IMR-90 (cell line): Measurements from ENCODE around the gene APOBEC3F. TPM values are rescaled to one million over a fixed set of nuclear protein-coding genes. Genes with fewer than 3 reads are reported as not detected.
"Not testable (repeated sequence)": the region's sequence is repeated elsewhere in the genome, so short reads cannot be mapped to it uniquely, and the experiment has no call there.

ENCODE experiments used
- ATAC-seq: fragments of 200-7000 bp; cut with Tn5 transposase; 2 replicates; pipeline ENCODE4 v1.9.1; 2020; ENCODE audit warnings: low read depth, mild to moderate bottlenecking, moderate library complexity
- BruUV-seq: library from RNA; stranded (reverse); fragments of 400-500 nt; replicated peaks from 2 replicates; lab custom pipeline; 2021; lab: Mats Ljungman, UMichigan
- CTCF ChIA-PET: fragments of 300-600 bp; formaldehyde crosslinking; extraction: SDS; loops from one replicate; lab custom pipeline; 2021; ENCODE audit warnings: antibody characterized with exemption; lab: Yijun Ruan, JAX
- POLR2A ChIA-PET: fragments of 300-600 bp; sonication (Branson Sonifier 250); formaldehyde crosslinking; loops from one replicate; lab custom pipeline; 2022; ENCODE audit warnings: antibody characterized with exemption; ENCODE audit not compliant: unreplicated experiment; lab: Charles Lee
- DNase-seq: peaks from one replicate; pipeline ENCODE4 v3.0.0; 2013
- H2AFZ ChIP-seq: replicated peaks from 2 replicates; pipeline ENCODE3; 2013; ENCODE audit warnings: low read length, mild to moderate bottlenecking; ENCODE audit not compliant: poor library complexity
- H2AK5ac ChIP-seq: 2 replicates; pipeline ENCODE4 v1.6.1; 2013; ENCODE audit warnings: low read depth, low read length, inconsistent platforms
- H2AK9ac ChIP-seq: replicated peaks from 2 replicates; pipeline ENCODE3; 2013; ENCODE audit warnings: mild to moderate bottlenecking, low read depth, low read length, moderate library complexity; ENCODE audit not compliant: poor library complexity
- H2BK120ac ChIP-seq: 2 replicates; pipeline ENCODE4 v1.6.1; 2013; ENCODE audit warnings: low read depth, low read length, inconsistent platforms
- H2BK15ac ChIP-seq: 3 replicates; pipeline ENCODE4 v1.6.1; 2013; ENCODE audit warnings: low read depth, low read length, inconsistent platforms
- H2BK20ac ChIP-seq: 2 replicates; pipeline ENCODE4 v1.6.1; 2013; ENCODE audit warnings: low read depth, mild to moderate bottlenecking, inconsistent platforms, low read length, moderate library complexity
- H2BK5ac ChIP-seq: 2 replicates; pipeline ENCODE4 v1.6.1; 2013; ENCODE audit warnings: mild to moderate bottlenecking, low read depth, low read length, inconsistent platforms; ENCODE audit not compliant: poor library complexity, severe bottlenecking
- H3K14ac ChIP-seq: replicated peaks from 2 replicates; pipeline ENCODE4 v1.6.1; 2013; ENCODE audit warnings: low read depth, low read length, inconsistent platforms
- H3K18ac ChIP-seq: 2 replicates; pipeline ENCODE4 v1.6.1; 2013; ENCODE audit warnings: low read depth, low read length, control low read depth
- H3K23ac ChIP-seq: 2 replicates; pipeline ENCODE4 v1.6.1; 2013; ENCODE audit warnings: low read depth, low read length, inconsistent platforms
- H3K27ac ChIP-seq: 2 replicates; pipeline ENCODE4 v1.5.1; 2013; ENCODE audit warnings: mild to moderate bottlenecking, control low read depth, low read length; ENCODE audit not compliant: insufficient read depth
- H3K27me3 ChIP-seq: 2 replicates; pipeline ENCODE4 v1.6.1; 2013; ENCODE audit warnings: low read length; ENCODE audit not compliant: control insufficient read depth, insufficient read depth
- H3K36me3 ChIP-seq: 2 replicates; pipeline ENCODE4 v1.6.1; 2013; ENCODE audit warnings: low read length, mixed read lengths; ENCODE audit not compliant: control insufficient read depth, insufficient read depth
- H3K4ac ChIP-seq: 2 replicates; pipeline ENCODE4 v1.6.1; 2013; ENCODE audit warnings: low read depth, low read length, inconsistent platforms
- H3K4me1 ChIP-seq: 2 replicates; pipeline ENCODE4 v1.6.1; 2013; ENCODE audit warnings: low read length, mixed read lengths; ENCODE audit not compliant: control insufficient read depth, insufficient read depth
- H3K4me2 ChIP-seq: 2 replicates; pipeline ENCODE4 v1.6.1; 2013; ENCODE audit warnings: low read depth, mild to moderate bottlenecking, control low read depth, low read length, moderate library complexity
- H3K4me3 ChIP-seq: 2 replicates; pipeline ENCODE4 v1.5.1; 2013; ENCODE audit warnings: low read depth, mild to moderate bottlenecking, control low read depth, low read length, moderate library complexity; ENCODE audit not compliant: insufficient read depth
- H3K56ac ChIP-seq: 2 replicates; pipeline ENCODE4 v1.6.1; 2013; ENCODE audit warnings: low read length, inconsistent platforms; ENCODE audit not compliant: insufficient read depth; ENCODE audit errors: extremely low read depth
- H3K79me1 ChIP-seq, 2 experiments: 2 replicates each; pipeline ENCODE4 v1.6.1; 2013; ENCODE audit warnings: low read length in 2 of 2, inconsistent platforms in 1 of 2, low read depth in 1 of 2
- H3K9ac ChIP-seq: 2 replicates; pipeline ENCODE4 v1.6.1; 2013; ENCODE audit warnings: low read depth, low read length, control low read depth
- H3K9me1 ChIP-seq: 2 replicates; pipeline ENCODE4 v1.6.1; 2013; ENCODE audit warnings: low read length, inconsistent platforms; ENCODE audit not compliant: insufficient read depth
- H3K9me3 ChIP-seq: 2 replicates; pipeline ENCODE4 v1.6.1; 2013; ENCODE audit warnings: low read length; ENCODE audit not compliant: control insufficient read depth, insufficient read depth
- H4K20me1 ChIP-seq: 2 replicates; pipeline ENCODE4 v1.6.1; 2013; ENCODE audit warnings: low read length, inconsistent platforms; ENCODE audit not compliant: insufficient read depth
- H4K5ac ChIP-seq: 2 replicates; pipeline ENCODE4 v1.6.1; 2013; ENCODE audit warnings: mild to moderate bottlenecking, low read depth, low read length, control low read depth
- H4K8ac ChIP-seq, 2 experiments: 2 replicates each; pipeline ENCODE4 v1.6.1; 2013; ENCODE audit warnings: low read depth in 2 of 2, low read length in 2 of 2, control low read depth in 1 of 2, inconsistent platforms in 1 of 2
- H4K91ac ChIP-seq: 2 replicates; pipeline ENCODE4 v1.6.1; 2013; ENCODE audit warnings: low read depth, low read length, inconsistent platforms; ENCODE audit not compliant: insufficient read depth
- WGBS, 2 experiments: methylation state at CpG; one replicate each; pipeline versions ENCODE4 v1.1.5 to v1.1.7; 2013; ENCODE audit warnings: missing lambda C conversion rate in 2 of 2; ENCODE audit not compliant: insufficient read length in 1 of 2; ENCODE audit errors: extremely low coverage in 2 of 2; 5-methylcytosine and 5-hydroxymethylcytosine counted together
- dilution Hi-C: fragments of 300-500 bp; cut with HindIII; formaldehyde crosslinking; loops from one replicate; pipeline ENCODE4 v1.14.3; 2018; ENCODE audit warnings: low sequenced_read_pairs; ENCODE audit not compliant: unreplicated experiment
- in situ Hi-C: fragments of 300-500 bp; cut with MboI; formaldehyde crosslinking; loops from 3 replicates; pipeline ENCODE4 v1.14.3; 2019; ENCODE audit warnings: low sequenced_read_pairs, inconsistent platforms, mixed read lengths
- intact Hi-C: fragments of 100-400 bp; cut with micrococcal nuclease; formaldehyde crosslinking; loops from 2 replicates; pipeline ENCODE4 v1.10.0; 2022
- polyA plus RNA-seq, 3 experiments: library from polyadenylated mRNA; depleted of rRNA; stranded (reverse); fragments of >200 nt; gene quantifications; 2 replicates each; pipeline ENCODE4 v1.2.3, GENCODE V29; 2012; ENCODE audit warnings: low replicate concordance in 1 of 3
- total RNA-seq: library from RNA; depleted of rRNA; stranded (reverse); fragments of >200 nt; gene quantifications from 2 replicates; pipeline ENCODE4 v1.2.3, GENCODE V29; 2012

APOBEC3F gene
- total and polyA plus RNA-seq, 2 of the 4 experiments (the other 2 are of a cell fraction), result 3.4 to 8.3 TPM

DNA sequence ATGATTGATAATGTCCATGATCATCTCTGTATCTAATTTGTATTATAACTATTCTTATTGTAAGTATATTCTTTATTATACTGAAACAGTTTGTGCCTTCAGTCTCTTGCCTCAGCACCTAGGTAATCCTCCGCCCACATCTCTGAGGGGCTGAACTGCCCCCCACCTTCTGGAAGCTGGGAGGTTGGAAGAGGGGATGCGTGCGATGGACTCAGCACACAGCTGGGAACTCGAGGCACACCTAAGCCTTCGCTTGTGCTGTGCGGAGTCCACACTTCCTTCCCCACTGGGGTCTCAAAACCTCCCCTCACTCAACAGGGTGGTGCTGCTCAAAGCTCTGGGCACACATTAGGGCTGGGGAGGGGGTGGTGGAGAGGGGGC is 27.1 kb upstream of the APOBEC3F start:
- Histone ChIP-seq H3K27ac (peak overlapping the region; percentile 92), H4K5ac (peak overlapping the region; percentile 62; the same call in 1 of the 2 replicates), H3K9ac (peak overlapping the region; percentile 32; the same call in 1 of the 2 replicates), H2BK15ac (peak overlapping the region; percentile 47; the same call in 1 of the 3 replicates), H3K79me1 (peaks cover 8 to 34% of the 10 kb centered on the region in 2 experiments), H3K4me2 (peak overlapping the region; percentile 23; the same call in 1 of the 2 replicates), H4K91ac (peak overlapping the region; percentile 56; the same call in 1 of the 2 replicates), H4K8ac (peak overlapping the region; percentile 79 to 93; a peak in 3 of 4 replicates), H2BK20ac (peak overlapping the region; percentile 67; the same call in 1 of the 2 replicates), H3K14ac (peak overlapping the region; percentile 50), H3K4ac (peak overlapping the region; percentile 81), H2AFZ (peak overlapping the region; percentile 64), H2AK5ac (peak overlapping the region; percentile 60; the same call in 1 of the 2 replicates), H2BK120ac (peak overlapping the region; percentile 83; the same call in 1 of the 2 replicates)
- H3K36me3 ChIP-seq, H4K20me1 ChIP-seq, H3K23ac ChIP-seq, BruUV-seq, DNase-seq, ATAC-seq, H3K9me1 ChIP-seq, H3K56ac ChIP-seq, H3K18ac ChIP-seq, H3K27me3 ChIP-seq, POLR2A ChIA-PET, intact Hi-C loops, H3K4me1 ChIP-seq, H3K9me3 ChIP-seq, CTCF ChIA-PET, dilution Hi-C loops, H3K4me3 ChIP-seq, H2AK9ac ChIP-seq, H2BK5ac ChIP-seq: not testable (repeated sequence)
- in situ Hi-C loops, result loop anchor here (5.0 kb wide), 1 partner anchor 109 kb away; no protein-coding TSS in a partner anchor
- WGBS, 2 experiments, result no CpG with 5 or more reads among the region's 6 CpGs
